OCI-LY1 (cell line): ENCODE data around the gene GNG8.

ENCODE experiments used
- H2AFZ ChIP-seq: fragments of 200-600 bp; sonication (generic), shearing (Covaris generic); 2 replicates; pipeline ENCODE4 v1.6.0; 2014; ENCODE audit warnings: antibody characterized with exemption, mild to moderate bottlenecking, low read length
- H3F3A ChIP-seq: fragments of 200-600 bp; sonication (generic), shearing (Covaris generic); 2 replicates; pipeline ENCODE4 v1.6.0; 2014; ENCODE audit warnings: mild to moderate bottlenecking, antibody characterized with exemption, low read length, moderate library complexity; ENCODE audit not compliant: insufficient read depth
- H3K27ac ChIP-seq: fragments of 200-600 bp; sonication (generic); 2 replicates; pipeline ENCODE4 v1.5.1; 2014; ENCODE audit warnings: low read length, mixed run types, mild to moderate bottlenecking, low read depth; ENCODE audit not compliant: poor library complexity, severe bottlenecking
- H3K27me3 ChIP-seq: fragments of 200-600 bp; sonication (generic); 2 replicates; pipeline ENCODE4 v1.6.0; 2014; ENCODE audit warnings: antibody characterized with exemption, mild to moderate bottlenecking, low read length, moderate library complexity; ENCODE audit not compliant: insufficient read depth
- H3K36me3 ChIP-seq: fragments of 200-600 bp; sonication (generic); 2 replicates; pipeline ENCODE4 v1.6.1; 2014; ENCODE audit warnings: mild to moderate bottlenecking, antibody characterized with exemption, low read length, moderate library complexity, mixed read lengths; ENCODE audit not compliant: insufficient read depth
- H3K4me1 ChIP-seq: fragments of 200-600 bp; sonication (generic); 2 replicates; pipeline ENCODE4 v1.5.1; 2014; ENCODE audit warnings: mild to moderate bottlenecking, low read length, moderate library complexity; ENCODE audit not compliant: insufficient read depth, severe bottlenecking
- H3K4me2 ChIP-seq: fragments of 200-600 bp; sonication (generic), shearing (Covaris generic); 2 replicates; pipeline ENCODE4 v1.6.1; 2014; ENCODE audit warnings: low read length
- H3K4me3 ChIP-seq: fragments of 200-600 bp; sonication (generic); 2 replicates; pipeline ENCODE4 v1.5.1; 2014; ENCODE audit warnings: low read length, low read depth, mild to moderate bottlenecking, mixed read lengths; ENCODE audit not compliant: poor library complexity, severe bottlenecking
- H3K79me2 ChIP-seq: fragments of 200-600 bp; shearing (Covaris generic); 2 replicates; pipeline ENCODE4 v1.6.1; 2016; ENCODE audit warnings: mixed run types, low read length, mixed read lengths; ENCODE audit not compliant: insufficient read depth
- H3K9ac ChIP-seq: fragments of 200-600 bp; sonication (generic), shearing (Covaris generic); 2 replicates; pipeline ENCODE4 v1.6.1; 2014; ENCODE audit warnings: mild to moderate bottlenecking, low read length, mixed read lengths
- H3K9me2 ChIP-seq: fragments of 200-600 bp; sonication (generic), shearing (Covaris generic); 2 replicates; pipeline ENCODE4 v1.6.1; 2014; ENCODE audit warnings: low read depth, mild to moderate bottlenecking, low read length, mixed read lengths
- H3K9me3 ChIP-seq: fragments of 200-600 bp; shearing (Covaris generic); 2 replicates; pipeline ENCODE4 v1.6.1; 2014; ENCODE audit warnings: low read length, mixed read lengths
- H4K20me1 ChIP-seq: fragments of 200-600 bp; sonication (generic), shearing (Covaris generic); 2 replicates; pipeline ENCODE4 v1.6.0; 2016; ENCODE audit warnings: mild to moderate bottlenecking, low read length; ENCODE audit not compliant: insufficient read depth
- CTCF ChIP-seq: fragments of 200-600 bp; sonication (generic), shearing (Covaris generic); IDR thresholded peaks from 2 replicates; pipeline ENCODE4 v1.5.1; 2017; ENCODE audit warnings: mild to moderate bottlenecking, antibody characterized with exemption, low read length, moderate library complexity, mixed read lengths
- EZH2 ChIP-seq: fragments of 200-600 bp; sonication (generic), shearing (Covaris generic); IDR thresholded peaks from 2 replicates; pipeline ENCODE4 v1.8.0; 2017; ENCODE audit warnings: borderline replicate concordance, mixed run types, mild to moderate bottlenecking, antibody characterized with exemption, low read length, moderate library complexity, mixed read lengths

GNG8 gene

GRCh38 chr19:46611776-46612175 lies 24.2 kb downstream of the GNG8 start:
- no peaks in the 10 kb centered on the region for H4K20me1 ChIP-seq
- H3K36me3 ChIP-seq = peaks cover 40% of the 10 kb centered on the region
- TF ChIP-seq EZH2 = no peak
- no peak for TF ChIP-seq CTCF
- H3K4me2 ChIP-seq = no peak overlapping the region
- H3K79me2 ChIP-seq = no peaks in the 10 kb centered on the region
- no peak overlapping the region for H3K4me3 ChIP-seq
- H3K4me1 ChIP-seq = peaks cover 23% of the 10 kb centered on the region
- no peak overlapping the region for H2AFZ ChIP-seq
- H3F3A ChIP-seq = no peaks in the 10 kb centered on the region; the same call in 1 of the 2 replicates
- no peaks in the 10 kb centered on the region for H3K9me2 ChIP-seq
- H3K9me3 ChIP-seq = no peaks in the 10 kb centered on the region
- H3K27ac ChIP-seq = no peak overlapping the region
- H3K9ac ChIP-seq = no peak overlapping the region
- peaks cover 1% of the 10 kb centered on the region for H3K27me3 ChIP-seq

- H3K36me3 ChIP-seq = peaks cover 47% of the 10 kb centered on the region
- no peaks in the 10 kb centered on the region for H4K20me1 ChIP-seq
- no peak overlapping the region for H3K27ac ChIP-seq
- no peak for TF ChIP-seq CTCF
- no peak for TF ChIP-seq EZH2
- no peaks in the 10 kb centered on the region for H3K79me2 ChIP-seq
- H3K4me2 ChIP-seq = no peak overlapping the region
- peaks cover 21% of the 10 kb centered on the region for H3K4me1 ChIP-seq
- no peak overlapping the region for H3K9ac ChIP-seq
- no peaks in the 10 kb centered on the region; the same call in 1 of the 2 replicates for H3F3A ChIP-seq
- H2AFZ ChIP-seq = no peak overlapping the region
- H3K27me3 ChIP-seq = no peaks in the 10 kb centered on the region
- H3K4me3 ChIP-seq = no peak overlapping the region
- no peaks in the 10 kb centered on the region for H3K9me3 ChIP-seq
- H3K9me2 ChIP-seq = no peaks in the 10 kb centered on the region
Measured at GRCh38 chr19:46610851-46611770, 24.9 kb downstream of the GNG8 start.

GRCh38 chr19:46610413-46610775 lies 25.6 kb downstream of the GNG8 start:
- Histone ChIP-seq H3F3A (no peaks in the 10 kb centered on the region; the same call in 1 of the 2 replicates), H3K4me1 (peaks cover 21% of the 10 kb centered on the region), H4K20me1 (no peaks in the 10 kb centered on the region), H3K27ac (no peak overlapping the region), H3K27me3 (no peaks in the 10 kb centered on the region), H3K4me3 (no peak overlapping the region), H2AFZ (no peak overlapping the region), H3K79me2 (no peaks in the 10 kb centered on the region), H3K36me3 (peaks cover 54% of the 10 kb centered on the region), H3K9me3 (no peaks in the 10 kb centered on the region), H3K9ac (no peak overlapping the region), H3K9me2 (no peaks in the 10 kb centered on the region), H3K4me2 (no peak overlapping the region)
- TF ChIP-seq EZH2 (no peak), CTCF (no peak)
